Naive thymus-derived CD4-positive, alpha-beta T cell (primary cell): Measurements from ENCODE around the gene TMEM45A. TPM values are rescaled to one million over a fixed set of nuclear protein-coding genes. Genes with fewer than 3 reads are reported as not detected.
"Not testable (repeated sequence)": the region's sequence is repeated elsewhere in the genome, so short reads cannot be mapped to it uniquely, and the experiment has no call there.

Experiments used
- ATAC-seq: fragments of 150-1000 bp; cut with Tn5 transposase; 2 replicates; pipeline ENCODE4 v1.10.0; 2021; ENCODE audit warnings: mild to moderate bottlenecking, moderate library complexity
- CTCF ChIA-PET: fragments of 350-600 bp; sonication (Branson Sonifier 250); formaldehyde crosslinking; loops from one replicate; lab custom pipeline; 2021; ENCODE audit warnings: antibody characterized with exemption; lab: Charles Lee
- POLR2A ChIA-PET: fragments of 350-600 bp; sonication (Branson Sonifier 250); formaldehyde crosslinking; loops from one replicate; lab custom pipeline; 2021; ENCODE audit warnings: antibody characterized with exemption, inconsistent platforms; lab: Charles Lee
- DNase-seq, 9 donors: peaks; one replicate each; pipeline versions ENCODE4 v3.0.0 to v3.0.0-alpha.2; 2020 to 2022; ENCODE audit warnings: mixed read lengths in 1 of 9
- H3K27ac ChIP-seq: one replicate; pipeline ENCODE4 v1.7.0; 2013; ENCODE audit warnings: mild to moderate bottlenecking, low read depth, low read length, moderate library complexity
- H3K27me3 ChIP-seq, 2 donors: one replicate each; pipeline ENCODE4 v1.7.0; 2013; ENCODE audit warnings: low read length in 2 of 2, mild to moderate bottlenecking in 2 of 2, moderate library complexity in 2 of 2; ENCODE audit not compliant: control insufficient read depth in 2 of 2, insufficient read depth in 2 of 2
- H3K36me3 ChIP-seq, 3 experiments: 1 replicate in 2 of 3; 2 replicates in 1 of 3; pipeline ENCODE4 v1.7.0; 2013; ENCODE audit warnings: low read length in 3 of 3, mild to moderate bottlenecking in 3 of 3, moderate library complexity in 1 of 3; ENCODE audit not compliant: insufficient read depth in 3 of 3, control insufficient read depth in 2 of 3
- H3K4me1 ChIP-seq, 2 donors: one replicate each; pipeline ENCODE4 v1.7.0; 2013; ENCODE audit warnings: low read length in 2 of 2, mild to moderate bottlenecking in 2 of 2, moderate library complexity in 1 of 2; ENCODE audit not compliant: control insufficient read depth in 2 of 2, insufficient read depth in 2 of 2
- H3K4me3 ChIP-seq: 2 replicates; pipeline ENCODE4 v1.7.0; 2013; ENCODE audit warnings: mild to moderate bottlenecking, low read length
- H3K9me3 ChIP-seq, 3 experiments: 1 replicate in 2 of 3; 2 replicates in 1 of 3; pipeline ENCODE4 v1.7.0; 2013; ENCODE audit warnings: low read length in 3 of 3; ENCODE audit not compliant: control insufficient read depth in 2 of 3
- H3K27ac Mint-ChIP-seq, 9 donors: one replicate each; pipeline ENCODE4 v1.8.0; 2020 to 2022; ENCODE audit warnings: mixed read lengths in 9 of 9, mild to moderate bottlenecking in 8 of 9, moderate library complexity in 5 of 9, inconsistent platforms in 2 of 9
- H3K27me3 Mint-ChIP-seq, 5 donors: one replicate each; pipeline ENCODE4 v1.8.0; 2021 to 2022; ENCODE audit warnings: mixed read lengths in 5 of 5, mild to moderate bottlenecking in 1 of 5
- H3K36me3 Mint-ChIP-seq, 5 donors: one replicate each; pipeline ENCODE4 v1.8.0; 2020 to 2022; ENCODE audit warnings: mixed read lengths in 5 of 5, mild to moderate bottlenecking in 3 of 5, inconsistent platforms in 1 of 5
- H3K4me1 Mint-ChIP-seq, 7 donors: one replicate each; pipeline ENCODE4 v1.8.0; 2020 to 2022; ENCODE audit warnings: mixed read lengths in 7 of 7, mild to moderate bottlenecking in 3 of 7, inconsistent platforms in 1 of 7
- H3K4me3 Mint-ChIP-seq, 10 donors: one replicate each; pipeline ENCODE4 v1.8.0; 2020 to 2022; ENCODE audit warnings: mild to moderate bottlenecking in 10 of 10, mixed read lengths in 10 of 10, moderate library complexity in 6 of 10, inconsistent platforms in 2 of 10
- H3K9me3 Mint-ChIP-seq, 11 donors: one replicate each; pipeline ENCODE4 v1.8.0; 2020 to 2022; ENCODE audit warnings: mixed read lengths in 11 of 11, mild to moderate bottlenecking in 4 of 11, inconsistent platforms in 1 of 11, moderate library complexity in 1 of 11
- intact Hi-C, 2 donors: fragments of 100-400 bp; cut with micrococcal nuclease; formaldehyde crosslinking; loops; one replicate each; pipeline ENCODE4 v1.15.1; 2023
- polyA plus RNA-seq, 2 donors: library from polyadenylated mRNA; unstranded; fragments of 300-500 nt; fragmentation: Illumina TruSeq; gene quantifications; one replicate each; pipeline ENCODE4 v1.2.3, GENCODE V29; 2021
- total RNA-seq, 6 experiments: library from RNA in 5 of 6; stranded (reverse) in 5 of 6; gene quantifications; 1 replicate in 5 of 6; 2 replicates in 1 of 6; pipeline ENCODE4 v1.2.3 and lab custom pipeline; 2021 to 2026

Gene TMEM45A
- total and polyA plus RNA-seq, 7 experiments from 2014 or later: 0.11 to 0.44 (median 0.21) TPM; not detected in 2

DNA sequence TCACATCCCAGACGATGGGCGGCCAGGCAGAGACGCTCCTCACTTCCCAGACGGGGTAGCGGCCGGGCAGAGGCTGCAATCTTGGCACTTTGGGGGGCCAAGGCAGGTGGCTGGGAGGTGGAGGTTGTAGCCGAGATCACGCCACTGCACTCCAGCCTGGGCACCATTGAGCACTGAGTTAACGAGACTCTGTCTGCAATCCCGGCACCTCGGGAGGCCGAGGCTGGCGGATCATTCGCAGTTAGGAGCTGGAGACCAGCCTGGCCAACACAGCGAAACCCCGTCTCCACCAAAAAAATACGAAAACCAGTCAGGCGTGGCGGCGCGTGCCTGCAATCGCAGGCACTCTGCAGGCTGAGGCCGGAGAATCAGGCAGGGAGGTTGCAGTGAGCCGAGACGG is 13.9 kb upstream of the TMEM45A start:
- peaks cover 0 to 20% (median 17%) of the 10 kb centered on the region in 5 donors for H3K27me3 Mint-ChIP-seq
- ATAC-seq, POLR2A ChIA-PET, H3K36me3 ChIP-seq, H3K27me3 ChIP-seq, H3K4me3 ChIP-seq, H3K4me3 Mint-ChIP-seq, H3K27ac Mint-ChIP-seq, intact Hi-C loops, H3K36me3 Mint-ChIP-seq, CTCF ChIA-PET, H3K9me3 Mint-ChIP-seq, H3K4me1 ChIP-seq, H3K27ac ChIP-seq, H3K4me1 Mint-ChIP-seq, H3K9me3 ChIP-seq, DNase-seq: not testable (repeated sequence)

DNA sequence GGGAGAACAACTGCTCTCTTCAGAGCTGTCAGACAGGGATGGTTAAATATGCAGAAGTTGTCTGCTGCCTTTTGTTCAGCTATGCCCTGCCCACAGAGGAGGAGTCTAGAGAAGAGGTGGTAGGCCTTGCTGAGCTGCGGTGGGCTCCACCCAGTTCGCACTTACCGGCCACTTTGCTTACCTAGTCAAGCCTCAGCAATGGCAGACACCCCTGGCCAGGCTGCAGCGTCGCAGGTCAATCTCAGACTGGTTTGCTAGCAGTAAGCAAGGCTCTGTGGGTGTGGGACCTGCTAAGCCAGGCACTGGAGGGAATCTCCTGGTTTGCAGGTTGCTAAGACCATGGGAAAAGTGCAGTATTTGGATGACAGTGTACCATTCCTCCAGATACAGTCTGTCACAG is 12.3 kb upstream of the TMEM45A start:
- ChIA-PET CTCF (no interaction called here), POLR2A (no interaction called here)
- Histone ChIP-seq H3K36me3 (no peaks in the 10 kb centered on the region), H3K4me1 (no peaks in the 10 kb centered on the region), H3K27ac (no peak overlapping the region), H3K4me3 (no peak overlapping the region), H3K9me3 (no peaks in the 10 kb centered on the region), H3K27me3 (no peaks in the 10 kb centered on the region)
- Mint-ChIP-seq H3K27ac (no peak overlapping the region), H3K4me1 (peaks cover 0 to 6% (median 4%) of the 10 kb centered on the region in 7 donors), H3K9me3 (peaks cover 0 to 5% (median 0%) of the 10 kb centered on the region in 11 donors), H3K4me3 (no peak overlapping the region), H3K36me3 (peaks cover 0 to 4% (median 0%) of the 10 kb centered on the region in 5 donors), H3K27me3 (peaks cover 0 to 26% (median 22%) of the 10 kb centered on the region in 5 donors)
- ATAC-seq (no peak), DNase-seq (no peak)
- intact Hi-C loops: no loop called here

DNA sequence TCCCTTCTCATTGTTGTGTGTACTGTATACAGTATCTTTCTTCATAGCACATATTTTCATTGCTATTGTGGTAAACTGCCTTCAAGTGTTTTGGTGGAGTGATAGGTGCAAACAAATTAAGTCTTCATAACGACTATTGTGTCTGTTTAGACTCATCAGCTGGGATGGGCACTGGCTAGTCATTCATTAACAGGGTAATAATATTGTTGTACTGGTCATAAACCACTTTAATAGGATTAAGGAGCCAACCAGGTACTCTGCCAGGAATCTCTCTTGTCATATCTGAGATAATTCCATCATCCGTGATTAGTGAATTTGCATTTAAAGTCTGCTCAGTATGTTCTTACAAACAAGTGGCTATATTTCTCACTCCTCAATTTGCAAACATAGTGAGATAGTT is 10.2 kb upstream of the TMEM45A start:
- Mint-ChIP-seq H3K27ac (no peak overlapping the region), H3K27me3 (peaks cover 0 to 31% (median 22%) of the 10 kb centered on the region in 5 donors), H3K9me3 (peaks cover 0 to 4% (median 0%) of the 10 kb centered on the region in 11 donors), H3K4me1 (peaks cover 0 to 6% (median 4%) of the 10 kb centered on the region in 7 donors), H3K36me3 (peaks cover 0 to 4% (median 0%) of the 10 kb centered on the region in 5 donors), H3K4me3 (no peak overlapping the region)
- H3K4me3 ChIP-seq: no peak overlapping the region
- H3K9me3 ChIP-seq: no peaks in the 10 kb centered on the region
- no peak for DNase-seq
- no peaks in the 10 kb centered on the region for H3K36me3 ChIP-seq
- H3K4me1 ChIP-seq: no peaks in the 10 kb centered on the region
- intact Hi-C loops: no loop called here
- ATAC-seq: no peak
- ChIA-PET POLR2A (no interaction called here), CTCF (no interaction called here)
- no peaks in the 10 kb centered on the region for H3K27me3 ChIP-seq
- H3K27ac ChIP-seq: no peak overlapping the region

DNA sequence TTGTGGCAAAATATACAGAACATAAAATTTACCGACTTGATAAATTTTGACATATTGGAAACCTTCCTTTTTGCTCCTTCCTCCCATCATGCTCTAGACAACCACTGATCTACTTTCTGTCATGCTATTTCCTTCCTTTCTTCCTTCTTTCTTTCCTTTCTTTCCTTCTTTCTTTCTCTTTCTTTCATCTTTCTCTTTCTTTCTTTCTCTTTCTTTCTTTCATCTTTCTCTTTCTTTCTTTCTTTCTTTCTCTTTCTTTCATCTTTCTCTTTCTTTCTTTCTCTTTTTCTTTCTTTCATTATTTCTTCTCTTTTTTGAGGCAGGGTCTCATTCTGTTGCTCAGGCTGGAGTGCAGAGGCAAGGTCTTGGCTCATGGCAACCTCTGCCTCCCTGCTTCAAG is 8.9 kb upstream of the TMEM45A start:
- Histone ChIP-seq H3K27ac (no peak overlapping the region), H3K4me1 (no peaks in the 10 kb centered on the region), H3K27me3 (no peaks in the 10 kb centered on the region), H3K4me3 (no peak overlapping the region), H3K36me3 (no peaks in the 10 kb centered on the region), H3K9me3 (no peaks in the 10 kb centered on the region)
- peaks cover 0 to 4% (median 0%) of the 10 kb centered on the region in 5 donors for H3K36me3 Mint-ChIP-seq
- POLR2A ChIA-PET: no interaction called here
- H3K9me3 Mint-ChIP-seq: peaks cover 0 to 4% (median 0%) of the 10 kb centered on the region in 11 donors
- no peak overlapping the region for H3K4me3 Mint-ChIP-seq
- H3K27ac Mint-ChIP-seq: peak overlapping the region in 1 of 9 donors; percentile 30
- peaks cover 0 to 31% (median 22%) of the 10 kb centered on the region in 5 donors for H3K27me3 Mint-ChIP-seq
- H3K4me1 Mint-ChIP-seq: peaks cover 0 to 6% (median 4%) of the 10 kb centered on the region in 7 donors
- ATAC-seq (no peak), DNase-seq (no peak)
- CTCF ChIA-PET: no interaction called here
- intact Hi-C loops: no loop called here

DNA sequence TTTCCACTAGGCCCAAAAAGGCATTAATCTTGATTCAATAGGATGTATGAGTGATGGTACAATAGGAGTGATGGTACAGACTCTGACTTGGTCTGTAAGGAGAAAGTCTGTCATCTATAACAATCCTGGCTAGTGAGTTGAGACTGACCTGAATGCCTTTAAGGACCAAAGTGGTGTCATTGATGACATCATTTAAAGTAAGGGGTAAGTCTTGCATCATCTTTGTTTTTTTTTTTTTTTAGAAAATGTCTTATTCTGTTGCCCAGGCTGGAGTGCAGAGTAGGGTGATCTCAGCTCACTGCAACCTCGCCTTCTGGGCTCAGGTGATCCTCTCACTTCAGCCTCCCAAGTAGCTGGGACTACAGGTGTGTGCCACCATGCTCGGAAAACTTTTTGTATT is 5.6 kb upstream of the TMEM45A start:
- H3K4me1 ChIP-seq: no peaks in the 10 kb centered on the region
- H3K27me3 ChIP-seq: no peaks in the 10 kb centered on the region
- peaks cover 0 to 6% (median 4%) of the 10 kb centered on the region in 7 donors for H3K4me1 Mint-ChIP-seq
- ATAC-seq (no peak), DNase-seq (no peak)
- H3K4me3 Mint-ChIP-seq: no peak overlapping the region
- H3K27me3 Mint-ChIP-seq: peaks cover 0 to 38% (median 17%) of the 10 kb centered on the region in 5 donors
- ChIA-PET POLR2A (interaction anchor here (0.6 kb wide), 1 partner anchor 442 kb away, joined by 3 read pairs; no protein-coding TSS in a partner anchor), CTCF (no interaction called here)
- no peak overlapping the region for H3K27ac ChIP-seq
- peaks cover 0 to 5% (median 0%) of the 10 kb centered on the region in 11 donors for H3K9me3 Mint-ChIP-seq
- H3K9me3 ChIP-seq: no peaks in the 10 kb centered on the region
- no peak overlapping the region for H3K27ac Mint-ChIP-seq
- H3K36me3 Mint-ChIP-seq: no peaks in the 10 kb centered on the region
- intact Hi-C loops: no loop called here
- no peaks in the 10 kb centered on the region for H3K36me3 ChIP-seq
- no peak overlapping the region for H3K4me3 ChIP-seq

- Mint-ChIP-seq H3K27me3 (peaks cover 0 to 37% (median 11%) of the 10 kb centered on the region in 5 donors), H3K4me1 (peaks cover 5 to 14% (median 9%) of the 10 kb centered on the region in 7 donors), H3K4me3 (no peak overlapping the region), H3K9me3 (peaks cover 0 to 5% (median 0%) of the 10 kb centered on the region in 11 donors), H3K36me3 (no peaks in the 10 kb centered on the region), H3K27ac (no peak overlapping the region)
- Histone ChIP-seq H3K4me1 (peaks cover 6% of the 10 kb centered on the region in 2 donors), H3K27me3 (no peaks in the 10 kb centered on the region), H3K9me3 (no peaks in the 10 kb centered on the region), H3K36me3 (no peaks in the 10 kb centered on the region), H3K4me3 (no peak overlapping the region), H3K27ac (no peak overlapping the region)
- intact Hi-C loops: no loop called here
- ATAC-seq (no peak), DNase-seq (no peak)
- POLR2A ChIA-PET: no interaction called here
- CTCF ChIA-PET: no interaction called here
Measured at GRCh38 chr3:100489118-100489517, 3.3 kb upstream of the TMEM45A start.

- POLR2A ChIA-PET: interaction anchor here (0.5 kb wide), 1 partner anchor 45 kb away, joined by 3 read pairs; no protein-coding TSS in a partner anchor
Measured at GRCh38 chr3:100496711-100497261, 4.4 kb downstream of the TMEM45A start.

More at GRCh38 chr3:100496711-100497261, 4.4 kb downstream of the TMEM45A start:
- H3K27ac Mint-ChIP-seq: no peak overlapping the region
- no peaks in the 10 kb centered on the region for H3K9me3 ChIP-seq
- CTCF ChIA-PET: no interaction called here
- H3K36me3 ChIP-seq: no peaks in the 10 kb centered on the region
- H3K27ac ChIP-seq: no peak overlapping the region
- H3K4me1 ChIP-seq: peaks cover 6% of the 10 kb centered on the region in 2 donors
- peaks cover 9 to 46% (median 24%) of the 10 kb centered on the region in 5 donors for H3K27me3 Mint-ChIP-seq
- no peaks in the 10 kb centered on the region for H3K9me3 Mint-ChIP-seq
- no peak overlapping the region for H3K4me3 ChIP-seq
- peaks cover 5 to 11% (median 9%) of the 10 kb centered on the region in 7 donors for H3K4me1 Mint-ChIP-seq
- H3K36me3 Mint-ChIP-seq: no peaks in the 10 kb centered on the region
- H3K27me3 ChIP-seq: no peaks in the 10 kb centered on the region
- DNase-seq (no peak), ATAC-seq (no peak)
- H3K4me3 Mint-ChIP-seq: no peak overlapping the region
- intact Hi-C loops: loop anchor here in 1 of 2 donors (10.0 kb wide), 1 partner anchor 182 kb away; no protein-coding TSS in a partner anchor
